Stimulated activated CD8-positive, alpha-beta memory T cell treated with anti-CD3 and anti-CD28 coated beads, Interleukin-12 subunit alpha, Interleukin-12 subunit beta, amount 100 ng/mL, for 24 hours (primary cell): ENCODE data around the gene NDUFS6.
"Not testable (repeated sequence)": the region's sequence is repeated elsewhere in the genome, so short reads cannot be mapped to it uniquely, and the experiment has no call there.

ENCODE experiments used
- DNase-seq: peaks from one replicate; pipeline ENCODE4 v3.0.0-alpha.2; 2020; ENCODE audit errors: extremely low read depth

NDUFS6 gene

DNA sequence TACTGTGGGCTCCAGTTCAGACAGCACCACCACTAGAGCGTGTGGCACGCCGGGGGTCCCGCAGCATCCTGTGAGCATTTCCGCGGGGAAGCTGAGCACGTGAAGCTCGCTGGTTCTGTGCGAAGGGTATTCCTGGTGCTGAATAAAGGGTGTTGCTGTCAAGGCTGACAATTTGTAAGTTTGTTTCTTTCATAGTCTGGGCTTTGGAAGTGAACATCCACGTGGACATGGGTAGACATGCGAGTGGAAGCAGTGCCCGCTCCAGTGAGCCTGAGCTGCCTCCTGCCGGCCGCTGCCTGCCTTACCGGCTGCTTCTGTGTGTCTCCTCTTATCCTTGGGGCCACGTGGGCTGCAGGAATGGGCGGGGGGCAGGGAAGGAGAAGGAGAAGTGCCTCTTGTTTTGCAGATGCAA, 14.7 kb downstream of the NDUFS6 start:
- DNase-seq: no peak

DNA sequence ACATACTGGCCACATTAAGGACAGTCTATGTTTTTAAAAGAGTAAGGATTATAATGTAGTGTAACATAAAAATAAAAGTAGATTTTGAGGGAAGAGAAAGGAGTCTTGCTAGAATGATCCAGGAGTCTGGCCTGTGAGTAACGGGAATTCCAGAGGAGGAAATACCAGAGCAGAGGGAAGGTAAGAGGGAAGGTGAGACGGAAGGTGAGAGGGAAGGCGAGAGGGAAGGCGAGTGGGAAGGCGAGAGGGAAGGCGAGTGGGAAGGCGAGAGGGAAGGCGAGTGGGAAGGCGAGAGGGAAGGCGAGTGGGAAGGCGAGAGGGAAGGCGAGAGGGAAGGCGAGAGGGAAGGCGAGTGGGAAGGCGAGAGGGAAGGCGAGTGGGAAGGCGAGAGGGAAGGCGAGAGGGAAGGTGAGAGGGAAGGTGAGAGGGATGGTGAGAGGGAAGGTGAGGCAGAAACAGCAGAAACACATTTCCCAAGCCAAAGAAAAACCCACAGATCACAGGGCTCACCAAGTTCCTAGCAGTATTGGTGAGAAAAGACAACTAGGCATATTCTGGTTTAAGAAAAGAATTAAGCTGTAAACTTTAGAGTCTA, 15.4 kb downstream of the NDUFS6 start:
- DNase-seq: not testable (repeated sequence)

DNA sequence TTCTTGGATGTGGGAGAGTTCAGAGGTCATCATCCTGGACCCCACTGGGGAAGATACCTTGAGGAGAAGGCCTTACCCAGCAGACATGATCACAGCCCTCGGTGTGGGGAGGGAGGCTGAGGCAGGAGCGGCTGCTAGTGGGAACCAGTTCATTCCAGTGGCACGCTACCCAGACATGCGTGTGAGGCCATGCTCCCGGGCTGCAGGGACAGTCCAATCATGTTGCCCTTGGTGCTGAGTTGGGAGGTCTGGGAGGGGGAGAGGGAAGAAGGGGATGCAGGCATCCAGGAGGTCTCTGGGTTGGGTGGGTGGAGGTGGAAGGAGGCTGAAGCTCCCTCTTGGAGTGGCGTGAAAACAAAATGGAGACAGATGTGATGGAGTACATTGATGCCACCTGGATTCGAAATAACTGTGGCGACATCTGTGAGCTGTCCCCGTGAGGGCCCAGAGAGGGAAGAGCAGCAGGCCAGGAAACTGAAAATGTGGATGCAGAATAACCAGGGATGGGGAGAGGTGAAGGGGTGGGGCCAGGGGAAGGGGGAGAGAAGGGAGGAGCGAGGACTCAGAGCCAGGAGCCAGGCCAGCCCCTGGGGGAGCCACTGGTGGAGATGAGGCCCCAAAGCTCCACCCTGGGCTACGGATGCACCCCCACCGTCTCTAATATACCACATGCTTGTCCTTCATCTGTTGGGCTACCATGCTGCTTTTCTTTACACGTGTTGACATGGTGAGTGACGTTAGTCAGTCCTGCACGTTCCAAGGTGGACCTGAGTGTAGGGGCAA, 16.2 kb downstream of the NDUFS6 start:
- no peak for DNase-seq

DNA sequence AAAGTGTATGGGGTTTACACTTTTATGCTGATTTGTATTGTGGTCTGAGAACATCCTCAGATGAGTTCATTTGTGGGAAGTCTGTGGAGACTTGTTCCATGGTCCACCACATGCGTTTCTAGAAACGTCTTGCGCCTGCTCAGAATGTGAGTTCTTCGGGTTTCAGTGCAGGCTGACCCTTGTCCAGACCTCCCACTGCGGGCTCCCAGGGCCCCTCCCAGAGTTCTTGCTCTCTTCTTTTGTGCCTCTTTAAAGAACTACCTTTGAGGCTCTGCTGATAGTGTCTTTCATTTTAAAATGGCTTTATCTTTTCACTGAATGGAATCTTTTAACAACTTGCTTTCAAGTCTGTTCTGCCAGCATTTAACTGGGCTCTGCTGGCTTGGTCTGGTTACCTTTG, 17.6 kb downstream of the NDUFS6 start:
- DNase-seq: no peak

GRCh38 chr5:1819458-1819857, 18.3 kb downstream of the NDUFS6 start:
- no peak for DNase-seq

DNA sequence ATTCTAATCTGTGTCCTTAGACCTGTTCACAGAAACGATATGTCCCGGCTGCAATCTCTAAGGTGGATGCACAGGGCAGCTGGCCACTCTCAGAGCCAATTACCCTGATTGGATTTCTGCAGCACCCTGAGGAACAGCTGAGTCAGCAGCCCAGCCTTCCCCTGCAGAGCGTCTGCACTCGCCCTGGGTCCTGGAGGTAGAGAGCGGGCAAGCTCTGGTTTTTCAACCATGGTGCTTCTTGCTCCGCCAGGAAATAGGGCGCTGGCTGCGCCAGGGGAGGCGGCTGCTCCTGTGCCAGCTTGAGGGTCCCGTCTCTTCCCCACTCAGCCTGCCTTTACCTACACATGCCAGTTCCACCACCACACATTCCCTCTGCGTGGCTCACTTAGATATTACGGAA, 19.2 kb downstream of the NDUFS6 start:
- no peak for DNase-seq

GRCh38 chr5:1820926-1821325, 19.7 kb downstream of the NDUFS6 start:
- DNase-seq: no peak

DNA sequence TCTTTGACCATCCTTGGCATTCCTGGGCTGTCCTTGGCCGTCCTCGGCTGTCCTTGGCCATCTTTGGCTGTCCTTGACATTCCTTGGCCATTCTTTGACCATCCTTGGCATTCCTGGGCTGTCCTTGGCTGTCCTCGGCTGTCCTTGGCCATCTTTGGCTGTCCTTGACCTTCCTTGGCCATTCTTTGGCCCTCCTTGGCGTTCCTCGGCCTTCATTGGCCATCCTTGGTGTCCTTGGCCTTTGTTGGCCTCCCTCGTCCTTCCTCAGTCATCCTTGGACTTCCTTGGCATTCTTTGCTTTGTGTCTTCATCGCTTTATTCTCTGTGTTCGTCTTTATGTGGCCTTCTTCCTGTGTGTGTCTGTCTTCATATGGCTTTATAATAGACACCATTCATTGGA, 20.7 kb downstream of the NDUFS6 start:
- DNase-seq: no peak

- DNase-seq: no peak
Measured at GRCh38 chr5:1823381-1824034, 22.3 kb downstream of the NDUFS6 start.

- no peak for DNase-seq
Measured at GRCh38 chr5:1824109-1824821, 23.1 kb downstream of the NDUFS6 start.

GRCh38 chr5:1824903-1825841, 24.0 kb downstream of the NDUFS6 start:
- DNase-seq: no peak

- no peak for DNase-seq
Measured at GRCh38 chr5:1826235-1826980, 25.2 kb downstream of the NDUFS6 start.

GRCh38 chr5:1827025-1827885, 26.0 kb downstream of the NDUFS6 start:
- DNase-seq: no peak

DNA sequence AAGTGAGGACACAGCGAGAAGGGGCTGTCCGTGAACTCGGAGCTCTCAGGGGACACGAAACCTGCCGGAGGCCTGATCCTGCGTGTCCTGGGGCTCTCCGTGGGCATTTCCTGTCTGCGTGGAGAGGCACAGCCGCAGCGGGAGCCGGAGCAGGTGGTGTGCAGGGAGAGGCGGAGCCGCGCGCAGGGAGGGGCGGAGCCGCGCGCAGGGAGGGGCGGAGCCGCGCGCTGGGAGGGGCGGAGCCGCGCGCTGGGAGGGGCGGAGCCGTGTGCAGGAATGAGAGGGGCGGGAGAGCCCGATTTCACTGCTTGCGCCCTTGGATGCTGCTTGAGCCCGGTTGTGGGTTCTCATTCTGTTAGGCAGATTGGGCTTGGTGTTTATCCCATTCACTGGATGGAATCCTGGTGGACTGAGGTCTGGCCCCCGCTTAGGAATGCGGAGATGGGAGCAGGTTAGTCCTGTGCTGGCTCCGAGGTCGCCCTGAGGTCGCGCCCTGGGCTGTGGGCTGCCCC, 26.7 kb downstream of the NDUFS6 start:
- no peak for DNase-seq

GRCh38 chr5:1830571-1831228, 29.5 kb downstream of the NDUFS6 start:
- DNase-seq: no peak

- DNase-seq: no peak
Measured at GRCh38 chr5:1831257-1831656, 30.1 kb downstream of the NDUFS6 start.

- DNase-seq: no peak
Measured at GRCh38 chr5:1831677-1832313, 30.6 kb downstream of the NDUFS6 start.

DNA sequence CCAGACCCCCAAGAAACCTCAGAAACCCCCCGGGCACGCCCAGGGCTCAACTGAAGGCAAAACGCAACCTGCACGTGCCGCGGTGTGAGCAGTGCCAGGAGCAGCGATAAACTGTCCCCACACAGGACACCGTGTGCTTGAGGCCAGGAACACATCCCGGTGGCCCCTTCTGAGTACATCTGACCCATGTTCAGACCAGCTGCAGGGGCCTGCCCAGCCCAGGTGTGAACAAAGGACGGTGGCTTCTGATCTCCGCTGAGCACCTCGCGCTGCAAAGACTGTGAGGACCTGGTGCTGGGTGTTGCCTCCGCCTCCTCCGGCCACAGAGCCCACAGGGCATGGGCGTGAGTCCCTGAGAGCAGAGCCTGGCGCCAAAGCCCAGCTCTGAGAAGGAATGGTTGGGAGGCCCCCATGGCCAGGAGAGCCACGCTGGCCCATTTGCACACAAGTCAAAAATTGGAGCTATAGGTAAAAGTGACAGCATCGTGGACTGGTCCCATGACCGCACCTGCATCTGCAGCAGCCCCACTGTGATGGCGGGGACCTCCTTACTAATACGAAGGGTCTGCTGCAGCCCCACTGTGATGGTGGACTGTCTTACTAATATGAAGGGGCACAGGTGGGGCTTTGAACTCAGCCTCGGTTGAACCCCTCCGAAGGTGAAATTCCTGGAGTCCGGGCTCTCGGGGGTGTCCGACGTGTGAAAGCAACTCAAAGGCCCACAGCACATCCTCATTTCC, 31.5 kb downstream of the NDUFS6 start:
- DNase-seq: no peak
